GM12891 (cell line): ENCODE measurements around the gene TXNRD1.

Experiments used
- POLR2A ChIP-seq: IDR thresholded peaks from 2 replicates; pipeline ENCODE4 v1.6.1; 2011; ENCODE audit warnings: low read depth, low read length, control low read depth
- POLR2AphosphoS5 ChIP-seq: IDR thresholded peaks from 2 replicates; pipeline ENCODE4 v1.6.1; 2011; ENCODE audit warnings: low read depth, low read length, control low read depth
- TAF1 ChIP-seq: IDR thresholded peaks from 2 replicates; pipeline ENCODE4 v1.6.1; 2011; ENCODE audit warnings: low read depth, low read length, control low read depth

- TF ChIP-seq POLR2AphosphoS5: peak; percentile 69
- TF ChIP-seq POLR2A: peak; percentile 84
- TF ChIP-seq TAF1: peak; percentile 81; the same call in 1 of the 2 replicates
These were observed 73.2 kb downstream of the TXNRD1 start for GRCh38 chr12:104288635-104289274.
